ENCODE results near the gene ARL15.

DNA sequence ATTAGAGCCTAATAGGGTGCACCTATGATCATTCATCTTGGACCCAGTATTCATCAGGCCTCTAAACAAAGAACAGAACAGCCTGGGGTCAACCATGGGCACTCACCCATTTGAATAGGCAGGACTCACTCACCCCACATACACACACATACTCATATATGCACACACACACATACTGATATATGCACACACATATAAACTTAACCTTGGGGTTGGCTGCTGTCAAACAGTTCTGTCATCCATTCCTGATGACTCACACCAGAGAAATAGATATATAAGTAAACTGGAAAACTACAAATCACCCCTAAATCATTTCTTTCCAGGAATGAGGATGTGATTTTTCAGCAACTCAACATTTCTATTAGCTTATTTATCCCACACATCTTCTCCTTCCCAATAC, 51.3 kb downstream of the ARL15 start:
- TF ChIP-seq, protein P1, sequence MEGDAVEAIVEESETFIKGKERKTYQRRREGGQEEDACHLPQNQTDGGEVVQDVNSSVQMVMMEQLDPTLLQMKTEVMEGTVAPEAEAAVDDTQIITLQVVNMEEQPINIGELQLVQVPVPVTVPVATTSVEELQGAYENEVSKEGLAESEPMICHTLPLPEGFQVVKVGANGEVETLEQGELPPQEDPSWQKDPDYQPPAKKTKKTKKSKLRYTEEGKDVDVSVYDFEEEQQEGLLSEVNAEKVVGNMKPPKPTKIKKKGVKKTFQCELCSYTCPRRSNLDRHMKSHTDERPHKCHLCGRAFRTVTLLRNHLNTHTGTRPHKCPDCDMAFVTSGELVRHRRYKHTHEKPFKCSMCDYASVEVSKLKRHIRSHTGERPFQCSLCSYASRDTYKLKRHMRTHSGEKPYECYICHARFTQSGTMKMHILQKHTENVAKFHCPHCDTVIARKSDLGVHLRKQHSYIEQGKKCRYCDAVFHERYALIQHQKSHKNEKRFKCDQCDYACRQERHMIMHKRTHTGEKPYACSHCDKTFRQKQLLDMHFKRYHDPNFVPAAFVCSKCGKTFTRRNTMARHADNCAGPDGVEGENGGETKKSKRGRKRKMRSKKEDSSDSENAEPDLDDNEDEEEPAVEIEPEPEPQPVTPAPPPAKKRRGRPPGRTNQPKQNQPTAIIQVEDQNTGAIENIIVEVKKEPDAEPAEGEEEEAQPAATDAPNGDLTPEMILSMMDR (IDR thresholded peaks at IDR 0.05): no peak
- no peak for TF ChIP-seq POLR2A (IDR thresholded peaks at IDR 0.05)

Data from sigmoid colon (tissue), 3 donors.